Stomach (tissue), 9 donors: ENCODE measurements around the gene ANGEL1. TPM values are rescaled to one million over a fixed set of nuclear protein-coding genes. Genes with fewer than 3 reads are reported as not detected.

Experiments used
- DNase-seq, 2 donors: peaks; one replicate each; pipeline versions ENCODE4 v3.0.0 to v3.0.0-alpha.2; 2013 to 2019
- H3K27ac ChIP-seq, 5 donors: fragments of 200-600 bp in 4 of 5; sonication (generic) in 4 of 5; one replicate each; pipeline ENCODE4 v1.5.1; 2013 to 2019; ENCODE audit warnings: mild to moderate bottlenecking in 1 of 5, moderate library complexity in 1 of 5
- H3K27me3 ChIP-seq, 3 donors: fragments of 200-600 bp; sonication (generic); one replicate each; pipeline ENCODE4 v1.5.1; 2017 to 2019; ENCODE audit warnings: mixed run types in 1 of 3
- H3K36me3 ChIP-seq, 4 donors: fragments of 200-600 bp; sonication (generic); 1 replicate in 3 of 4; 2 replicates in 1 of 4; pipeline ENCODE4 v1.5.1; 2016 to 2019
- H3K4me1 ChIP-seq, 4 donors: fragments of 200-600 bp; sonication (generic); one replicate each; pipeline ENCODE4 v1.5.1; 2016 to 2019
- H3K4me3 ChIP-seq, 4 donors: fragments of 200-600 bp; sonication (generic) in 3 of 4; one replicate each; pipeline ENCODE4 v1.5.1; 2016 to 2019; ENCODE audit warnings: mild to moderate bottlenecking in 1 of 4
- H3K9me3 ChIP-seq, 4 donors: fragments of 200-600 bp; sonication (generic); one replicate each; pipeline ENCODE4 v1.5.1; 2016 to 2019
- CTCF ChIP-seq, 7 experiments: fragments of 450-650 bp in 4 of 7; fragments of 200-600 bp in 3 of 7; sonication (generic) in 3 of 7; IDR thresholded peaks; one replicate each; pipeline ENCODE4 v1.5.1; 2016 to 2019; ENCODE audit warnings: antibody characterized with exemption in 7 of 7, control low read depth in 2 of 7, mild to moderate bottlenecking in 1 of 7
- EP300 ChIP-seq: sonication (generic); formaldehyde crosslinking; IDR thresholded peaks from one replicate; pipeline ENCODE4 v1.6.1; 2017; ENCODE audit warnings: antibody characterized with exemption
- POLR2A ChIP-seq, 4 donors: fragments of 450-650 bp; IDR thresholded peaks; one replicate each; pipeline ENCODE4 v1.6.1; 2016; ENCODE audit warnings: antibody characterized with exemption in 4 of 4, control low read depth in 2 of 4, mild to moderate bottlenecking in 1 of 4, moderate library complexity in 1 of 4
- POLR2AphosphoS5 ChIP-seq, 3 donors: sonication (generic); formaldehyde crosslinking; IDR thresholded peaks; one replicate each; pipeline ENCODE4 v1.6.1; 2016; ENCODE audit warnings: antibody characterized with exemption in 3 of 3
- WGBS, 5 donors: extraction: QIAGEN DNeasy Blood & Tissue Kit in 3 of 5; methylation state at CpG; one replicate each; pipeline versions ENCODE4 v1.1.5 to v1.1.7; 2013 to 2018; 5-methylcytosine and 5-hydroxymethylcytosine counted together
- intact Hi-C: fragments of 100-400 bp; cut with DNase I; formaldehyde crosslinking; loops from one replicate; pipeline ENCODE4 v1.15.1; 2023; ENCODE audit warnings: low total_unique reads
- polyA plus RNA-seq, 3 donors: library from polyadenylated mRNA; stranded (reverse); fragments of 200-250 nt; gene quantifications; one replicate each; pipeline ENCODE4 v1.2.3, GENCODE V29; 2013
- total RNA-seq, 5 donors: library from RNA; depleted of rRNA; stranded (reverse); fragments of >200 nt; gene quantifications; one replicate each; pipeline versions ENCODE4 v1.1.0 to v1.2.3, GENCODE V29; 2014 to 2016
- donor health status: healthy with polysubstance abuse.
- donor health status: Bipolar disorder and iron deficiency.
- donor health status: healthy.

Gene ANGEL1
- total and polyA plus RNA-seq, 8 donors, result 2.3 to 32.6 (median 12.7) TPM

DNA sequence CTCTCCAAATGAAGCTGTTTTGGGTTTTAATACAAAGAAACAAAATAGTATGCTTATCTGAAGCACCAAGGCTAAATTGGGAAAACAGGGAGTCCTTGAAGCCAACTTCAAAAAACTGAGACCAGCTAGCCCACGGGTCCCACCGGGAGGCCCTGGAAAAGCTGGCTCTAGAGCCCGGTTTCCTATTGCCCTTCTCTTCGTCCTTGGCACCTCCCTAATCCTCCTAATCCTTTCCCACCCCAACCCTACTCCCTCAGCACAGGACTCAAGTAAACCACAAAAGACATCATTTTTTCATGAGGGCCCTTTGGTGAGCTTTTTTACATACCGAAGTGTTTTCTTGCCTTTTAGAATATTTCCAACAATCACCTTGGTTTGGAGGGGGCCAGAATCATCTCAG, 24.8 kb upstream of the ANGEL1 start:
- no peaks in the 10 kb centered on the region for H3K9me3 ChIP-seq
- no peak overlapping the region for H3K27ac ChIP-seq
- no peak for DNase-seq
- TF ChIP-seq CTCF (IDR thresholded peaks at IDR 0.05), result no peak
- TF ChIP-seq POLR2A (IDR thresholded peaks at IDR 0.05), result no peak
- no peak for TF ChIP-seq POLR2AphosphoS5 (IDR thresholded peaks at IDR 0.05)
- TF ChIP-seq EP300, result no peak
- peaks cover 0 to 22% (median 4%) of the 10 kb centered on the region in 4 donors for H3K4me1 ChIP-seq
- H3K4me3 ChIP-seq, result no peak overlapping the region
- WGBS, 5 donors, result 51 to 79% (median 58%) methylated on average over 5 of the region's 5 CpGs
- no peaks in the 10 kb centered on the region for H3K27me3 ChIP-seq
- intact Hi-C loops, result no loop called here
- H3K36me3 ChIP-seq, result no peaks in the 10 kb centered on the region

- Histone ChIP-seq H3K9me3 (no peaks in the 10 kb centered on the region), H3K4me3 (no peak overlapping the region), H3K27ac (no peak overlapping the region), H3K36me3 (no peaks in the 10 kb centered on the region), H3K4me1 (peaks cover 0 to 23% (median 4%) of the 10 kb centered on the region in 4 donors), H3K27me3 (no peaks in the 10 kb centered on the region)
- intact Hi-C loops, result no loop called here
- no peak for TF ChIP-seq POLR2A (IDR thresholded peaks at IDR 0.05)
- TF ChIP-seq CTCF (IDR thresholded peaks at IDR 0.05), result no peak
- TF ChIP-seq EP300, result no peak
- TF ChIP-seq POLR2AphosphoS5 (IDR thresholded peaks at IDR 0.05), result no peak
- WGBS, 5 donors, result 80 to 90% (median 86%) methylated on average over 11 to 13 of the region's 13 CpGs
- DNase-seq, result no peak
Observed at GRCh38 chr14:76836029-76836630, 23.4 kb upstream of the ANGEL1 start.

- H3K27ac ChIP-seq, result no peak overlapping the region
- H3K9me3 ChIP-seq, result no peaks in the 10 kb centered on the region
- no peaks in the 10 kb centered on the region for H3K27me3 ChIP-seq
- intact Hi-C loops, result no loop called here
- H3K36me3 ChIP-seq, result no peaks in the 10 kb centered on the region
- peak in 1 of 2 donors; percentile 86 for DNase-seq
- WGBS, 5 donors, result 19 to 37% (median 25%) methylated on average over 7 of the region's 7 CpGs
- H3K4me3 ChIP-seq, result no peak overlapping the region
- H3K4me1 ChIP-seq, result peaks cover 0 to 34% (median 14%) of the 10 kb centered on the region in 4 donors
- TF ChIP-seq POLR2A (IDR thresholded peaks at IDR 0.05), result no peak
- TF ChIP-seq CTCF (IDR thresholded peaks at IDR 0.05), result no peak
- no peak for TF ChIP-seq EP300
- no peak for TF ChIP-seq POLR2AphosphoS5 (IDR thresholded peaks at IDR 0.05)
Observed at GRCh38 chr14:76834241-76834661, 21.6 kb upstream of the ANGEL1 start.

DNA sequence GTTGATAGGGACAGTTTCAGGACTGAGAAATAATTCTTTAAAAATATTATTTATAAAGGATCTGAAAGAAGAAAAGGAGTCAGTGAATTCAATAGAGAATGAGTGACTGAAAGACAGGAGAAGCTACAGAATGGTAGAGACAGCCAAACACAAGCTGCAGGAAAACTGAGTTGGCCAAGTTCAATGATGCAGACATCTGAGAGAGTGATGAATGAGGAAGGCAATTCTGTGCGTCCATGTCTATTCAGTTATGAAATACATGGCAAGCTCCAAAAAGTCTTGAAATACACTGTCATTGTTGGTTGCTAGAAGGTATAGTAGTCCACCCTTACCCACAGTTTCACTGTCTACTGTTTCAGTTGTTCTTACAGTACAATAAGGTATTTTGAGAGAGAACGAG, 20.3 kb upstream of the ANGEL1 start:
- H3K9me3 ChIP-seq, result no peaks in the 10 kb centered on the region
- intact Hi-C loops, result no loop called here
- H3K4me1 ChIP-seq, result peaks cover 0 to 44% (median 22%) of the 10 kb centered on the region in 4 donors
- no peak overlapping the region for H3K4me3 ChIP-seq
- WGBS, 5 donors, result 81 to 90% (median 88%) methylated on average over 2 of the region's 2 CpGs
- DNase-seq, result no peak
- H3K27ac ChIP-seq, result no peak overlapping the region
- H3K36me3 ChIP-seq, result no peaks in the 10 kb centered on the region
- no peaks in the 10 kb centered on the region for H3K27me3 ChIP-seq
- no peak for TF ChIP-seq CTCF (IDR thresholded peaks at IDR 0.05)
- no peak for TF ChIP-seq EP300
- TF ChIP-seq POLR2A (IDR thresholded peaks at IDR 0.05), result no peak
- TF ChIP-seq POLR2AphosphoS5 (IDR thresholded peaks at IDR 0.05), result no peak
